HepG2 (cell line): ENCODE results near the gene PLA2R1. TPM values are rescaled to one million over a fixed set of nuclear protein-coding genes. Genes with fewer than 3 reads are reported as not detected.

ENCODE experiments used
- ARID2 ChIP-seq: sonication (generic); formaldehyde crosslinking; IDR thresholded peaks from 2 replicates; pipeline ENCODE4 v1.8.1; 2022; ENCODE audit warnings: mild to moderate bottlenecking, missing genetic modification reagents, borderline replicate concordance
- BCLAF1 ChIP-seq: fragments of 450-650 bp; IDR thresholded peaks from 2 replicates; pipeline ENCODE4 v1.6.1; 2017; ENCODE audit warnings: mild to moderate bottlenecking
- DMAP1 ChIP-seq: IDR thresholded peaks from 2 replicates; pipeline ENCODE4 v1.6.1; 2016
- DNMT3B ChIP-seq: conservative IDR thresholded peaks from 2 replicates; pipeline ENCODE4 v1.6.1; 2016; ENCODE audit warnings: missing biosample characterization, control low read depth
- FOSL2 ChIP-seq: sonication (generic); formaldehyde crosslinking; IDR thresholded peaks from 2 replicates; pipeline ENCODE4 v1.4.0; 2020; ENCODE audit warnings: missing genetic modification reagents
- FOXK1 ChIP-seq: sonication (generic); formaldehyde crosslinking; IDR thresholded peaks from 2 replicates; pipeline ENCODE4 v1.4.0; 2020; ENCODE audit warnings: low read depth, missing genetic modification reagents, borderline replicate concordance
- GATAD2A ChIP-seq: IDR thresholded peaks from 2 replicates; pipeline ENCODE4 v1.6.1; 2016
- KDM4B ChIP-seq: sonication (generic); formaldehyde crosslinking; IDR thresholded peaks from 2 replicates; pipeline ENCODE4 v1.4.0; 2020; ENCODE audit warnings: missing genetic modification reagents
- MEIS2 ChIP-seq: sonication (generic); formaldehyde crosslinking; IDR thresholded peaks from 2 replicates; pipeline ENCODE4 v1.9.0; 2021; ENCODE audit warnings: mild to moderate bottlenecking, missing genetic modification reagents
- MTA1 ChIP-seq: sonication (generic); formaldehyde crosslinking; IDR thresholded peaks from 2 replicates; pipeline ENCODE4 v1.4.0; 2020; ENCODE audit warnings: missing genetic modification reagents, mild to moderate bottlenecking, borderline replicate concordance
- NFE2 ChIP-seq: sonication (generic); formaldehyde crosslinking; IDR thresholded peaks from 2 replicates; pipeline ENCODE4 v1.4.0; 2020; ENCODE audit warnings: missing genetic modification reagents
- PPARG ChIP-seq: conservative IDR thresholded peaks from 2 replicates; pipeline ENCODE4 v1.6.1; 2016; ENCODE audit warnings: missing biosample characterization, missing genetic modification reagents
- REXO4 ChIP-seq: sonication (generic); formaldehyde crosslinking; IDR thresholded peaks from 2 replicates; pipeline ENCODE4 v1.8.0; 2022; ENCODE audit warnings: missing genetic modification reagents, mild to moderate bottlenecking, borderline replicate concordance
- RORA ChIP-seq: sonication (generic); formaldehyde crosslinking; IDR thresholded peaks from 2 replicates; pipeline ENCODE4 v1.5.0; 2020; ENCODE audit warnings: mild to moderate bottlenecking, missing genetic modification reagents, moderate library complexity
- SOX6 ChIP-seq, 2 experiments: fragments of 450-650 bp in 1 of 2; sonication (generic) in 1 of 2; formaldehyde crosslinking in 1 of 2; IDR thresholded peaks; 2 replicates each; pipeline versions ENCODE4 v1.4.0 to v1.6.1; 2017 to 2020; ENCODE audit warnings: antibody characterized with exemption in 1 of 2, mild to moderate bottlenecking in 1 of 2, missing genetic modification reagents in 1 of 2
- SRSF4 ChIP-seq: fragments of 200-400 bp; formaldehyde crosslinking; IDR thresholded peaks from one replicate; pipeline ENCODE4 v1.6.1; 2018; ENCODE audit warnings: mild to moderate bottlenecking, low read depth, low read length, moderate library complexity; ENCODE audit not compliant: poor library complexity, severe bottlenecking
- TBX2 ChIP-seq: sonication (generic); formaldehyde crosslinking; IDR thresholded peaks from 2 replicates; pipeline ENCODE4 v1.5.0; 2020; ENCODE audit warnings: missing genetic modification reagents, mild to moderate bottlenecking, borderline replicate concordance
- USF2 ChIP-seq, 2 experiments: sonication (generic) in 1 of 2; formaldehyde crosslinking in 1 of 2; IDR thresholded peaks; 2 replicates each; pipeline versions ENCODE4 v1.5.1 to v1.6.1; 2011 to 2020; ENCODE audit warnings: borderline replicate concordance in 1 of 2, low read depth in 1 of 2, low read length in 1 of 2, mild to moderate bottlenecking in 1 of 2, missing genetic modification reagents in 1 of 2, moderate library complexity in 1 of 2
- ZFP36L1 ChIP-seq: sonication (generic); formaldehyde crosslinking; IDR thresholded peaks from 2 replicates; pipeline ENCODE4 v1.8.0; 2022; ENCODE audit warnings: mild to moderate bottlenecking, missing genetic modification reagents, moderate library complexity
- ZNF34 ChIP-seq: sonication (generic); formaldehyde crosslinking; IDR thresholded peaks from 2 replicates; pipeline ENCODE4 v1.4.0; 2020; ENCODE audit warnings: mild to moderate bottlenecking, missing genetic modification reagents, borderline replicate concordance
- ZNF431 ChIP-seq: sonication (generic); formaldehyde crosslinking; IDR thresholded peaks from 2 replicates; pipeline ENCODE4 v1.9.0; 2022; ENCODE audit warnings: missing genetic modification reagents, low read depth, mild to moderate bottlenecking, borderline replicate concordance
- ZNF501 ChIP-seq: sonication (generic); formaldehyde crosslinking; IDR thresholded peaks from 2 replicates; pipeline ENCODE4 v1.5.1; 2020; ENCODE audit warnings: mild to moderate bottlenecking, moderate library complexity, missing genetic modification reagents
- ZNF761 ChIP-seq: sonication (generic); formaldehyde crosslinking; conservative IDR thresholded peaks from 2 replicates; pipeline ENCODE4 v1.4.0; 2020; ENCODE audit warnings: mild to moderate bottlenecking, missing genetic modification reagents
- ZNF891 ChIP-seq: sonication (generic); formaldehyde crosslinking; IDR thresholded peaks from 2 replicates; pipeline ENCODE4 v1.5.0; 2020; ENCODE audit warnings: mild to moderate bottlenecking, missing genetic modification reagents
- ZSCAN30 ChIP-seq: sonication (generic); formaldehyde crosslinking; IDR thresholded peaks from 2 replicates; pipeline ENCODE4 v1.5.0; 2020; ENCODE audit warnings: mild to moderate bottlenecking, missing genetic modification reagents
- polyA plus RNA-seq, 8 experiments: library from polyadenylated mRNA; depleted of rRNA in 3 of 8; stranded (reverse) in 7 of 8; unstranded in 1 of 8; fragments of >200 nt; fragmentation: Illumina TruSeq in 4 of 8; extraction: Trizol in 4 of 8; gene quantifications; 2 replicates each; pipeline versions ENCODE4 v1.2.1 to v1.2.3, GENCODE V29; 2011 to 2016; ENCODE audit warnings: low read depth in 4 of 8, missing spikeins in 1 of 8, mixed read lengths in 1 of 8; ENCODE audit not compliant: insufficient read depth in 1 of 8
- total RNA-seq, 5 experiments: library from RNA; depleted of rRNA; stranded (reverse); fragments of >200 nt; fragmentation: Illumina TruSeq; extraction: Trizol; gene quantifications; 2 replicates each; pipeline ENCODE4 v1.2.3, GENCODE V29; 2016; ENCODE audit warnings: low read depth in 1 of 5

Gene PLA2R1
- total and polyA plus RNA-seq, 2 of the 13 experiments (the other 11 are each of a cell fraction or from before 2014, with no cell fraction given): not detected

- TF ChIP-seq BCLAF1 (no peak), MEIS2 (CRISPR knock-in tag) (peak; percentile 90), ZNF501 (CRISPR knock-in tag) (peak; percentile 83), FOXK1 (peak; percentile 49; the same call in 1 of the 2 replicates), KDM4B (CRISPR knock-in tag) (no peak), ZNF761 (CRISPR knock-in tag) (no peak), ZNF431 (CRISPR knock-in tag) (no peak), SOX6 (IDR thresholded peaks at IDR 0.05) (no peak), SOX6 (CRISPR knock-in tag; IDR thresholded peaks at IDR 0.05) (peak; percentile 80), TBX2 (CRISPR knock-in tag) (peak; percentile 68; the same call in 1 of the 2 replicates), ARID2 (CRISPR knock-in tag) (no peak), ZNF34 (no peak), GATAD2A (CRISPR knock-in tag) (peak; percentile 88), ZNF891 (no peak), FOSL2 (peak; percentile 58), RORA (no peak), MTA1 (no peak), ZSCAN30 (no peak), DNMT3B (CRISPR knock-in tag) (no peak), NFE2 (CRISPR knock-in tag) (no peak), USF2 (IDR thresholded peaks at IDR 0.05; ENCODE audit: low read depth, low read length) (no peak), USF2 (CRISPR knock-in tag; IDR thresholded peaks at IDR 0.05; ENCODE audit: borderline replicate concordance) (no peak), DMAP1 (CRISPR knock-in tag) (0 out of 2 replicates have a peak, but pooled peaks have one; percentile 40), SRSF4 (no peak), PPARG (CRISPR knock-in tag) (0 out of 2 replicates have a peak, but pooled peaks have one; percentile 59), REXO4 (CRISPR knock-in tag) (no peak), ZFP36L1 (CRISPR knock-in tag) (0 out of 2 replicates have a peak, but pooled peaks have one; percentile 41)
Observed at GRCh38 chr2:159905926-159906714, 156.3 kb downstream of the PLA2R1 start (continued).
